ENCODE results near the gene ZNF606. TPM values are rescaled to one million over a fixed set of nuclear protein-coding genes. Genes with fewer than 3 reads are reported as not detected.
A peak's percentile ranks its signal among the peaks of the same experiment; 100 is the strongest.

ZNF606 gene
- total RNA-seq, 1 experiment from 2014 or later: 12.4 TPM

DNA sequence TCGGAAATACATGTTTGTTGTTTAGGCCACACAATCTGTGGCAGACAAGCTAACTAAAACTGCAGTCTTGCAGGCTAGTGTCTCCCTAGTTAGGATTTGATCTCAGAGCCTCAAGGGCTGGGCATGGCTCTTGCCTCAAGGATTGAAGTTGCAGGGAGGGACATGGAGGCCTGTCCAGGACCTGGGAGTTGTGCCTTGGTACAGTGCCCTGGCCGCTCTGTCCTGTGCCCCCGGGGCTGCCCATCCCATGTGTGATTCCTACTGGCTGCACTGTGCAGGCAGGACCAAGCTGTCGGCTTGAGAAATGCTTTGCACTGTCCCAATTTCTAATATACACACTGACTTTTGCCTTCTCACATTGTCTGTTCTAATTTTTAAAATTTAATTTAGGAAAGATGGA, 47.6 kb downstream of the ZNF606 start:
- Histone ChIP-seq H3K4me3 (no peak overlapping the region), H3K27me3 (no peaks in the 10 kb centered on the region), H3K36me3 (no peaks in the 10 kb centered on the region), H3K9me3 (no peaks in the 10 kb centered on the region; the same call in 1 of the 2 replicates)
- no peak for DNase-seq

DNA sequence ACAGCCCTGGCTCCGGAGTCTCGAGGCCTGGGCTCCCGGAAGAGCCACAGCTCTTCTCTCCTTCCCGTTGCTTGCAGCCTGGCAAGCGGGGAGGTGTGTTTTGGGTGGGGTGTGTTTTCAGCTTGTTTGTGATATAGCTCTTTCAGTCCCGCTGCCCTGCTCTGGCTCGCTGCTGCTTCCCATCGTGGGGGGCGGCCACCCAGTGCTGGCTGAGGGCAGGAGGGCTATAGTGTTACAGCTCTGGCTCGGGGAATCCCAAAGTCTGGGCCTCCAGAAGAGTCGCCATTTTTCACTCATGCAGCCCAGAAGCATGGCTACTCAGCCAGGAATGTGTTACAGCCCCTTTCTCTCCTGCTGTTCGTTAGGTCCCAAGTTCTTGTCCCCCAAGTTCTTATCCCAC, 52.9 kb downstream of the ZNF606 start:
- Histone ChIP-seq H3K4me3 (no peak overlapping the region), H3K9me3 (peaks cover 5% of the 10 kb centered on the region), H3K36me3 (0 out of 2 replicates have a peak, but pooled peaks cover 3% of the 10 kb centered on the region), H3K27me3 (no peaks in the 10 kb centered on the region)
- no peak for DNase-seq

DNA sequence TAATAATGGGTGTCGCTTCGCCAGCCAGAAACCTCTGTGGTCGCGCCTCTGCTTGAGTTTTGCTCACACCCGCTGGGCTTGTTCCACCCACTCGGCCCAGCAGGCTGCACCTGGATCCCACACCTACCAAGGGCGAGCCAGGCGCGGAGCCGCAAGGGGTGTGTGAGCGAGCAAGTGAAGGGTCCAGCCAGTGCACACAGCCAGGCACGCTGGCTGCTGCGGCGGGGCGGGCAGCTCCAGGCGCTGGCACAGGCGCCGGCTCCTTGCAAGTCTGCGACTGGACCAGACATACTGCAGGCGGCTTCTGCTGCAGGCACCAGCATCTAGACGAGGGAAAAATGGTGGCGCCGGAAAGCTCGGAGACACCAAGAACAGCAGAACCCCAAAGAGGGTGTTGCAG, 53.3 kb downstream of the ZNF606 start:
- H3K27me3 ChIP-seq: no peaks in the 10 kb centered on the region
- H3K4me3 ChIP-seq: no peak overlapping the region
- peaks cover 6% of the 10 kb centered on the region for H3K9me3 ChIP-seq
- H3K36me3 ChIP-seq: 0 out of 2 replicates have a peak, but pooled peaks cover 3% of the 10 kb centered on the region
- DNase-seq: no peak

DNA sequence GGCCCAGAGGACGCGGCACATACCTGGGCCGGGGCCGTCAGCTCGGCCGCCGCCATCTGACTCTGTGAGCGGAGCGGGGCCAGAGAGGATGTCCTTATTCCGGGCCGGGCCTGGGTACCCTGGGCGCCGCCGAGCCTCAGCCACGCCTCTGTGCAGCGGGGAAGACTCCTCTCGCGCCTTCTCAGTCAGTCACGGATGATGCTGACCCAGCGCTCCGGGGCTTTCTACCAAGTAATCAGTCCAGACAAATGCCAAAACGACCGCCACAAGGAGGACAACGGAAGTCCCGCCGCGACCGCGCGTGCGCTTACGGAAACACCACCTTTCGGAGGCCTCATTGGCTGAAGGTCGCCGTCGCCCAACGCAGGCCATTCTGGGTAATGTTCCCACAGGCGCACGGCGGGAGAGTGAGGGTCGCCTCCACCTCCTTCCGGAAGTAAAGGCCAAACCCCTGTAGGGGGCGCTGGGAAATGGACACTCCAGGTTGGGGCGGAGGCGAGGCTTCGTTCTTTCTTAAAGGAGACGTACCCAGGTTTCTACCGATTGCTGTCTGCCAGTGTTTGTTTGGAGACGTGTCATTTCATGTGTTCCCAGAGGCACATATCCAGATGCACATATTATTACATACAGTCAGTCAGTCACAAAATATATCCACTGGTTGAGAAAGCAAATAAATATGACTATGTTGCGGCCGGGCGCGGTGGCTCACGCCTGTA, 55.0 kb downstream of the ZNF606 start, which contains the start of gene ZNF256:
ZNF256 (minus strand) TSS at position 288 of the 716 bp plus-strand sequence; CDS start at position 56, 232 bp downstream.
- Histone ChIP-seq H3K9me3 (peaks cover 9% of the 10 kb centered on the region), H3K27me3 (no peaks in the 10 kb centered on the region), H3K36me3 (peaks cover 6% of the 10 kb centered on the region; the same call in 1 of the 2 replicates), H3K4me3 (peak within 1 kb of the TSS; percentile 65)
- DNase-seq: peak; percentile 89

DNA sequence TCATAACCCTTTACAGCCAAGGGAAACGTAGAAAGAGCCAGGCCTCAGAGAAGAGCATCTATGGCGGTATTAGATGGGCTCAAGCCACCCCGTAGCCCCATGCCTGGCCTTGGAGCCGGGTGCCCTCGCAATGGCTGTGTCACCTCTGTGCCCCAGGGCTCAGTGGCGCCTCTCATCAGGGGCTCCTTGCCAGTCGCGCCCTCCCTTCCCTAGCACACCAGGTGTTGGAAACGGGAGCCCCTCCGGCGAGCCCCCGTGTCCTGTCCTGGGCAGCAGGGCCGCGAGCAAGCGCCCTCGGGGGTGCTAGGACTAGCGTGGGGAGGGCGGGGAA, 55.6 kb downstream of the ZNF606 start:
- DNase-seq: no peak
- peaks cover 9% of the 10 kb centered on the region for H3K36me3 ChIP-seq
- peak overlapping the region; percentile 65 for H3K4me3 ChIP-seq
- H3K9me3 ChIP-seq: peaks cover 15% of the 10 kb centered on the region
- H3K27me3 ChIP-seq: no peaks in the 10 kb centered on the region

DNA sequence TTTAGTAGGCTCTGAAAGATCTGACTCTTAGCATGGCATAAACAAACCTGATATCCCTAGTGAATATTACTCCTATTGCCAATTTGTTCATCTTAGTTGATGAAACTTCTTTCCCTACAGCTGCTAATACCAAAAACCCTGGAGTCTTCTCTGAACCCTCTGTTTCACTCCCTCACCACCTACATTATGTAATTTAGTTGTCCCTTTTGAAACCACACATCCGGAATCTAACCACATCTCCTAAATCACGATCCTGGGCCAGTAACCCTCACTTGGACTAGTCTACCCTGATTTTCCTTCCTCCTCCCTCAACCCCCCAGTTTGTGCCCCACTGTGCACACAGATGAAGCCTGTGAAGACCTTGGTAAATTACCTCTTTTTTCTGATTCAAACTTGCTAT, 56.3 kb downstream of the ZNF606 start:
- peaks cover 17% of the 10 kb centered on the region for H3K36me3 ChIP-seq
- peaks cover 22% of the 10 kb centered on the region for H3K9me3 ChIP-seq
- no peak for DNase-seq
- H3K4me3 ChIP-seq: peak overlapping the region; percentile 65
- H3K27me3 ChIP-seq: no peaks in the 10 kb centered on the region

DNA sequence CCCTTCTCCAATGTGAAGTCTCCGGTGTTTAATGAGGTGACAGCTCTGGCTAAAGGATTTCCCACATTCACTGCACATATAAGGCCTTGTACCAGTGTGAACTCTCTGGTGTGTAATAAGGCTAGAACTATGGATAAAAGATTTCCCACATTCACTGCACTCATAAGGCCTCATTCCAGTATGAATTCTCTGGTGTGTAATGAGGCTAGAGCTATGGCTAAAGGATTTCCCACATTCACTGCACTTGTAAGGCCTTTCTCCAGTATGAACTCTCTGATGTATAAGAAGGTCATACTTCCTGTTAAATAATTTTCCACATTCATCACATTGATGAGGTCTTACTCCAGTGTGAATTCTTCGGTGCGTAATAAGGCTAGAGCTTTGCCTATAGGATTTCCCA, 61.0 kb downstream of the ZNF606 start:
- peaks cover 32% of the 10 kb centered on the region for H3K9me3 ChIP-seq
- H3K4me3 ChIP-seq: no peak overlapping the region
- peaks cover 17% of the 10 kb centered on the region for H3K36me3 ChIP-seq
- no peak for DNase-seq
- no peaks in the 10 kb centered on the region for H3K27me3 ChIP-seq

DNA sequence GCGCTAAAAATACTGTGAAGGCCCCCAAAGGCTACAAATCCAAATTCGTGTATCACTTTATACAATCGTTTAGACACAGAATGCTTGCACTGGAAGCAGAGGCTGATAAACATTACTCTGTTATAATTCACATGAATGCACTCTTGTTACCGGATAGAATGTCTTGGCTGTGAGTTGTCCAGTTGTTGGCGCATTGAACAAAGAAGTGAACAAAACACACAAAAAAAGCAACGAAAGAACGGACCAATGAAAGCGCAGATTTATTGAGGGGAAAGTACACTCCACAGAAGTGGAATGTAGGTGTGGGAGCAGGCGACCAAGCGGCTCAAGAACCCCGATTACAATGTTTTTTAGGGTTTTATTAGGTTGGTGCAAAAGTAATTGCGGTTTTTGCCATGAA, 66.9 kb downstream of the ZNF606 start:
- Histone ChIP-seq H3K9me3 (peaks cover 31% of the 10 kb centered on the region), H3K36me3 (no peaks in the 10 kb centered on the region), H3K4me3 (no peak overlapping the region), H3K27me3 (no peaks in the 10 kb centered on the region)
- no peak for DNase-seq

DNA sequence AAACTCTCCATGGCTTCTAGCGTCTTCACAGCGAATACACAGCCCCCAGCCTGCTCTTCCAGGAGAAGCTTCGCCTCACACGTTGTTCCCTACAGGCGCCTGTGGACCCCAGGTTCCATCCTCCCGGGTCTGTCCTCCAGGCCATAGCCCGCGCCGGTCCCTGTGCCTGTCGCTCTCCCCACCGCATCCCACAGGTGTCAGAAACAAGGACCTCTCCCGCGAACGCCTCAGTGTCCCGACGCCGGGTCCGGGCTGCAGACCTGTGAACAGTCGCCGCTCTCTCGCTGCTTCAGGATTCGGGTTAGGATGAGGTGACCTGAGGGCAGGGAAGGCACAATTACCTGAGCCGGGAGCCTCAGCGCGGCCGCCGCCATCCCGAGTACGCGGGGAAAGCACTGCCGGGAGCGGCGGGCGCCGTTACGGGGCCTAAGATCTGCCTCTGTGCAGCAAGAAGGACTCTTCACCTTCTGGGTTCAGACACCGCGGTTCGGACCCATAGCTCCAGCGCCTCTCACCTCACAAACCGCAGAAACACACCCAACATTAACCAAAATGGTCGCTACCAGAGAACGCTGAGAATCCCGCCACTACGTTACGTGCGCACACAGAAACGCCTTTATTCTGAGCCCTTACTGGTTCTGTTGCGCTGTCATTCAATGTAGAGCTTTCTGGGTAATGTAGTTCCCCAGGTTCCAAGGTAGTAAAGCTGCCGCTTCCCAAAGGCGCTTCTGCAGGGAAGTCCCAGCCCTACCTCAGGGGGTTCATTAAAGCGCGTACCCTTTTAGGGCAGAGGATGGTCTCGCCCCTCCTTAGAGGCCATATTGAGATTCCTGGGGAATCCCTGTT, 67.6 kb downstream of the ZNF606 start, which contains the start of gene ZNF418:
ZNF418 (minus strand) TSS at position 583 of the 846 bp plus-strand sequence. CDS start 1,580 bp downstream, outside the sequence.
- Histone ChIP-seq H3K4me3 (peak within 1 kb of the TSS; percentile 23), H3K36me3 (no peaks in the 10 kb centered on the region), H3K9me3 (peaks cover 31% of the 10 kb centered on the region), H3K27me3 (no peaks in the 10 kb centered on the region)
- DNase-seq: no peak

DNA sequence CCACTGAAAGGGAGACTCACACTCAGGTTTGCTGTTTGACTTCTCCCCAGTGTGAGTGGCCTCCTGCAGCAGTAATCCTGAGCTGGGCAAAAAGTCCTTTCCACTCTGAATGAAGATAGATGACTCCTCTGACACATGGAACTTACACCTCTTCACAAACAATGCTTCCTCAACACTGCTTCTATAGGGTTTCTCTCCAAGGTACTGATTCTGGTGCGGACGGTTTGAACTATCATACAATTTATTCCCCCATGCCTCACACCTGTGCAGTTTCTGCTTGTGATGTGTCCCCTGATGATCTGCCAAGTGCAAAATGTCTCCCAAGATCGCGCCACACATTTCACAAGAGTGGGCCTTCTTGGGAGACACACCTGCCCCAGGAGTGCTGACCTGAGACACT, 75.0 kb downstream of the ZNF606 start:
- DNase-seq: no peak
- H3K36me3 ChIP-seq: no peaks in the 10 kb centered on the region
- H3K27me3 ChIP-seq: no peaks in the 10 kb centered on the region
- H3K9me3 ChIP-seq: peaks cover 7% of the 10 kb centered on the region; the same call in 1 of the 2 replicates
- no peak overlapping the region for H3K4me3 ChIP-seq

Other genes starting within 250 kb of the ZNF606 start
- gene ZNF586, start 233.1 kb downstream of the ZNF606 start, total RNA-seq (2014; rRNA removed; shearing (Covaris generic); ENCODE audit: low replicate concordance): 3.3 and 5.7 TPM in 2 replicates
- gene ZNF552, start 187.9 kb downstream of the ZNF606 start, total RNA-seq (2014; rRNA removed; shearing (Covaris generic); ENCODE audit: low replicate concordance): 2.6 and 4.2 TPM in 2 replicates
- 4.6 and 7.6 TPM in 2 replicates for gene ZNF587B, start 172.5 kb downstream of the ZNF606 start, total RNA-seq (2014; rRNA removed; shearing (Covaris generic); ENCODE audit: low replicate concordance)
- gene ZNF587, start 153.0 kb downstream of the ZNF606 start, total RNA-seq (2014; rRNA removed; shearing (Covaris generic); ENCODE audit: low replicate concordance): 7.6 and 8.9 TPM in 2 replicates
- 0.56 and 2.4 TPM in 2 replicates for gene ZNF814, start 113.8 kb downstream of the ZNF606 start, total RNA-seq (2014; rRNA removed; shearing (Covaris generic); ENCODE audit: low replicate concordance)
- gene ZNF417, start 86.2 kb downstream of the ZNF606 start, total RNA-seq (2014; rRNA removed; shearing (Covaris generic); ENCODE audit: low replicate concordance): 3.1 and 7.4 TPM in 2 replicates
- not detected in 2 replicates for gene ZNF418, start 67.4 kb downstream of the ZNF606 start, total RNA-seq (2014; rRNA removed; shearing (Covaris generic); ENCODE audit: low replicate concordance)
- 1.1 and 3.2 TPM in 2 replicates for gene ZNF256, start 55.1 kb downstream of the ZNF606 start, total RNA-seq (2014; rRNA removed; shearing (Covaris generic); ENCODE audit: low replicate concordance)
- not detected in 2 replicates for gene C19orf18, start 28.3 kb downstream of the ZNF606 start, total RNA-seq (2014; rRNA removed; shearing (Covaris generic); ENCODE audit: low replicate concordance)
- not detected in 2 replicates for gene ZSCAN1, start 31.2 kb upstream of the ZNF606 start, total RNA-seq (2014; rRNA removed; shearing (Covaris generic); ENCODE audit: low replicate concordance)
- gene ZNF135, start 56.5 kb upstream of the ZNF606 start, total RNA-seq (2014; rRNA removed; shearing (Covaris generic); ENCODE audit: low replicate concordance): not detected in 2 replicates
- 3.8 and 8.2 TPM in 2 replicates for gene ZSCAN18, start 95.4 kb upstream of the ZNF606 start, total RNA-seq (2014; rRNA removed; shearing (Covaris generic); ENCODE audit: low replicate concordance)
- 9.8 and 10.2 TPM in 2 replicates for gene ZNF329, start 148.0 kb upstream of the ZNF606 start, total RNA-seq (2014; rRNA removed; shearing (Covaris generic); ENCODE audit: low replicate concordance)
- 4.7 and 5.4 TPM in 2 replicates for gene ZNF274, start 180.2 kb upstream of the ZNF606 start, total RNA-seq (2014; rRNA removed; shearing (Covaris generic); ENCODE audit: low replicate concordance)
- gene ZNF544, start 226.1 kb upstream of the ZNF606 start, total RNA-seq (2014; rRNA removed; shearing (Covaris generic); ENCODE audit: low replicate concordance): 6.6 and 15.5 TPM in 2 replicates